Smooth muscle cell (in vitro differentiated cells): ENCODE measurements around the gene TCF7L2. TPM values are rescaled to one million over a fixed set of nuclear protein-coding genes. Genes with fewer than 3 reads are reported as not detected.

Source experiments
- DNase-seq: peaks from one replicate; lab custom pipeline; 2025; ENCODE audit not compliant: unreplicated experiment; lab: John Stamatoyannopoulos, UW
- H2AFZ ChIP-seq: fragments of 200-600 bp; sonication (generic); 2 replicates; pipeline ENCODE4 v1.6.0; 2016; ENCODE audit warnings: antibody characterized with exemption, low read depth, mild to moderate bottlenecking
- H3F3A ChIP-seq: fragments of 200-600 bp; sonication (generic); 2 replicates; pipeline ENCODE4 v1.6.0; 2017; ENCODE audit warnings: antibody characterized with exemption, low read depth
- H3K27ac ChIP-seq: fragments of 200-600 bp; sonication (generic); 2 replicates; pipeline ENCODE4 v1.5.1; 2016; ENCODE audit warnings: low read depth, mild to moderate bottlenecking
- H3K27me3 ChIP-seq: fragments of 200-600 bp; sonication (generic); 2 replicates; pipeline ENCODE4 v1.6.1; 2016; ENCODE audit warnings: low read depth, mild to moderate bottlenecking
- H3K36me3 ChIP-seq: fragments of 200-600 bp; sonication (generic); 2 replicates; pipeline ENCODE4 v1.5.1; 2016; ENCODE audit warnings: low read depth
- H3K4me1 ChIP-seq: fragments of 200-600 bp; sonication (generic); 2 replicates; pipeline ENCODE4 v1.5.1; 2016; ENCODE audit warnings: low read depth
- H3K4me2 ChIP-seq: fragments of 200-600 bp; sonication (generic); 2 replicates; pipeline ENCODE4 v1.6.0; 2016; ENCODE audit warnings: mild to moderate bottlenecking
- H3K4me3 ChIP-seq: fragments of 200-600 bp; sonication (generic); 2 replicates; pipeline ENCODE4 v1.5.1; 2016; ENCODE audit warnings: mild to moderate bottlenecking
- H3K79me2 ChIP-seq: fragments of 200-600 bp; sonication (generic); 2 replicates; pipeline ENCODE4 v1.6.0; 2016; ENCODE audit warnings: low read depth, mild to moderate bottlenecking
- H3K9ac ChIP-seq: fragments of 200-600 bp; sonication (generic); 2 replicates; pipeline ENCODE4 v1.6.0; 2016; ENCODE audit warnings: low read depth
- H3K9me3 ChIP-seq: fragments of 200-600 bp; sonication (generic); replicated peaks from 2 replicates; pipeline ENCODE4 v1.5.1; 2016; ENCODE audit warnings: low read depth
- H4K20me1 ChIP-seq: fragments of 200-600 bp; sonication (generic); 2 replicates; pipeline ENCODE4 v1.6.0; 2016; ENCODE audit warnings: low read depth
- WGBS: methylation state at CpG from one replicate; pipeline ENCODE4 v1.1.7; 2016; ENCODE audit warnings: low lambda C conversion rate; 5-methylcytosine and 5-hydroxymethylcytosine counted together
- polyA plus RNA-seq: library from polyadenylated mRNA; unstranded; fragments of >200 nt; fragmentation: Nextera tagmentation; extraction: Ambion mirVana; gene quantifications from 2 replicates; pipeline ENCODE4 v1.2.1, GENCODE V29; 2016
- total RNA-seq: library from RNA; depleted of rRNA; stranded (reverse); fragments of >200 nt; gene quantifications from 2 replicates; pipeline ENCODE4 v1.2.3, GENCODE V29; 2014
- TF ChIP-seq, protein P1 (sequence below): fragments of 200-600 bp; sonication (generic); IDR thresholded peaks from 2 replicates; pipeline ENCODE4 v1.5.1; 2017; ENCODE audit warnings: borderline replicate concordance, mild to moderate bottlenecking, antibody characterized with exemption; ENCODE audit not compliant: insufficient read depth, poor library complexity, severe bottlenecking

TCF7L2 gene
- total and polyA plus RNA-seq, 2 experiments from 2014 or later: 14.6 to 17.7 TPM

DNA sequence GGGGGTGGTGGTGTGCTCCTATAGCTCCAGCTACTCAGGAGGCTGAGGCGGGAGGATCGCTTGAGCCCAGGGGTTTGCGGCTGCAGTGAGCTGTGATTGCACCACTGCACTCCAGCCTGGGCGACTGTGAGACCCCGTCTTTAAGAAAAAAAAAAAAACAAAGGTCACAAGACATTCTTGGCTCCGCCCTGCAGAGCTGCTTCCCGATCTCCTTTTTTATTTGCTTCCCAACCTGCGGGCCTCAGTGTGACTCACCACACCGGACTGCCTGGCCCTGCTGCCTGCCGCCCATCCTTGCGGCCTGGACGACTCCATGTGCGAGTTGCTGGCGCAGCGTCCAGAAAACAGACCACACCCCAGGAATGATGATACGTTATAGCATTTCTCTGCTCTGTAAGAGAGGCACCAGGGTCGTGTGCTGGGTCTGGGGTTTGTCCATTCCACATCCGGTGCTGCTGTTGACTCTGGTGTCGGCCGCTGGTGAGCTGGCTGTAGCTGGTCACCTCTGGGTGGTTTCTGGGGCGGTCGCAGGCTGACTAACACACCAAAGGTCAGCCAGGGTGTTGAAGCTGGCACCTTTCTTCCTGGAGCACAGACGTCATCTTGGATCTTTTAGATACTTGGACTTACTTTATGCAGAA lies 123.6 kb downstream of the TCF7L2 start:
- H4K20me1 ChIP-seq: peaks cover 43% of the 10 kb centered on the region
- H3K36me3 ChIP-seq: no peaks in the 10 kb centered on the region
- H2AFZ ChIP-seq: no peak overlapping the region
- no peaks in the 10 kb centered on the region for H3K27me3 ChIP-seq
- H3K27ac ChIP-seq: peak overlapping the region; percentile 75
- peaks cover 36% of the 10 kb centered on the region for H3K79me2 ChIP-seq
- WGBS: 11% methylated on average over 23 of the region's 23 CpGs
- no peaks in the 10 kb centered on the region for H3K4me1 ChIP-seq
- TF ChIP-seq, protein P1, sequence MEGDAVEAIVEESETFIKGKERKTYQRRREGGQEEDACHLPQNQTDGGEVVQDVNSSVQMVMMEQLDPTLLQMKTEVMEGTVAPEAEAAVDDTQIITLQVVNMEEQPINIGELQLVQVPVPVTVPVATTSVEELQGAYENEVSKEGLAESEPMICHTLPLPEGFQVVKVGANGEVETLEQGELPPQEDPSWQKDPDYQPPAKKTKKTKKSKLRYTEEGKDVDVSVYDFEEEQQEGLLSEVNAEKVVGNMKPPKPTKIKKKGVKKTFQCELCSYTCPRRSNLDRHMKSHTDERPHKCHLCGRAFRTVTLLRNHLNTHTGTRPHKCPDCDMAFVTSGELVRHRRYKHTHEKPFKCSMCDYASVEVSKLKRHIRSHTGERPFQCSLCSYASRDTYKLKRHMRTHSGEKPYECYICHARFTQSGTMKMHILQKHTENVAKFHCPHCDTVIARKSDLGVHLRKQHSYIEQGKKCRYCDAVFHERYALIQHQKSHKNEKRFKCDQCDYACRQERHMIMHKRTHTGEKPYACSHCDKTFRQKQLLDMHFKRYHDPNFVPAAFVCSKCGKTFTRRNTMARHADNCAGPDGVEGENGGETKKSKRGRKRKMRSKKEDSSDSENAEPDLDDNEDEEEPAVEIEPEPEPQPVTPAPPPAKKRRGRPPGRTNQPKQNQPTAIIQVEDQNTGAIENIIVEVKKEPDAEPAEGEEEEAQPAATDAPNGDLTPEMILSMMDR: no peak
- no peaks in the 10 kb centered on the region for H3K9me3 ChIP-seq
- DNase-seq: peak; percentile 26
- peak overlapping the region; percentile 63 for H3K4me2 ChIP-seq
- H3F3A ChIP-seq: no peaks in the 10 kb centered on the region
- peak overlapping the region; percentile 16 for H3K4me3 ChIP-seq
- H3K9ac ChIP-seq: peak overlapping the region; percentile 40

DNA sequence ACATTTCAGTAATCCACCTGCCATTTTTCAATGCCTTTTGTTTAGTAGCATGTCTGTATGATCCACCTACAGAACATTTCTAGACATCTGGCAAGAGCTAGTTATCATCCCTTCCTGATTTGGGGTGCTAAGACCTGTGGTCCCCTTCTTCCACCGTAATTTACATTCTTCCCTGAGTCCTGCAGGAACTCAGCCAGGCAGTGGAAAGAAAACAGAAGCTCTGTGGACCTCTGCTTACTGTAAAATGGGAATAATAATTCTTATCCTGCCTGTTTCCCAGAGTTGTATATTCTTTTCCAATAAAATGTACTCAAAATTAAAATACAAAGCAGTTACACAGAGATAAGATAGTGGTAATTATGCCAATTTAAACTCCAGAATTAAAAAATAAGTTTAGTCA lies 126.9 kb downstream of the TCF7L2 start:
- Histone ChIP-seq H3K4me3 (no peak overlapping the region), H3K27me3 (no peaks in the 10 kb centered on the region), H3K27ac (no peak overlapping the region), H3K4me1 (no peaks in the 10 kb centered on the region), H3K79me2 (peaks cover 45% of the 10 kb centered on the region), H3K36me3 (no peaks in the 10 kb centered on the region), H3F3A (no peaks in the 10 kb centered on the region), H3K9me3 (no peaks in the 10 kb centered on the region), H4K20me1 (peaks cover 76% of the 10 kb centered on the region), H3K4me2 (no peak overlapping the region), H3K9ac (no peak overlapping the region), H2AFZ (no peak overlapping the region)
- no peak for DNase-seq
- 67% methylated on average over 1 of the region's 1 CpG for WGBS
- TF ChIP-seq, protein P1: no peak

GRCh38 chr10:113078282-113078907 lies 128.3 kb downstream of the TCF7L2 start:
- no peak for DNase-seq
- WGBS: 44% methylated on average over 4 of the region's 4 CpGs
- H3K9ac ChIP-seq: no peak overlapping the region

More at GRCh38 chr10:113078282-113078907, 128.3 kb downstream of the TCF7L2 start:
- TF ChIP-seq, protein P1: no peak
- Histone ChIP-seq H3K27ac (no peak overlapping the region), H3K9me3 (no peaks in the 10 kb centered on the region), H3F3A (no peaks in the 10 kb centered on the region), H3K36me3 (no peaks in the 10 kb centered on the region), H2AFZ (no peak overlapping the region), H3K4me3 (no peak overlapping the region), H4K20me1 (peaks cover 81% of the 10 kb centered on the region), H3K27me3 (no peaks in the 10 kb centered on the region), H3K4me2 (no peak overlapping the region), H3K4me1 (no peaks in the 10 kb centered on the region), H3K79me2 (peaks cover 55% of the 10 kb centered on the region)
